ENCODE data around the gene TCF19.

The TCF19 gene

GRCh38 chr6:31128093-31128676, 30.2 kb upstream of the TCF19 start:
- peak; percentile 63 for DNase-seq (ENCODE audit: low read depth)

GRCh38 chr6:31129130-31129529, 29.3 kb upstream of the TCF19 start:
- DNase-seq (ENCODE audit: low read depth), result no peak

- DNase-seq (ENCODE audit: low read depth), result no peak
Observed at GRCh38 chr6:31130751-31131150, 27.6 kb upstream of the TCF19 start.

GRCh38 chr6:31131595-31131994, 26.8 kb upstream of the TCF19 start:
- no peak for DNase-seq (ENCODE audit: low read depth)

GRCh38 chr6:31132806-31133205, 25.6 kb upstream of the TCF19 start:
- DNase-seq (ENCODE audit: low read depth), result no peak

- DNase-seq (ENCODE audit: low read depth), result no peak
Observed at GRCh38 chr6:31135710-31136109, 22.7 kb upstream of the TCF19 start.

- DNase-seq (ENCODE audit: low read depth), result no peak
Observed at GRCh38 chr6:31138982-31139381, 19.4 kb upstream of the TCF19 start, which contains the start of gene PSORS1C2. Gene PSORS1C2, minus strand, starts transcription at chr6:31139066. Its CDS starts 40 bp downstream, at chr6:31139026.

GRCh38 chr6:31139599-31139998, 18.8 kb upstream of the TCF19 start:
- no peak for DNase-seq (ENCODE audit: low read depth)

GRCh38 chr6:31140643-31141042, 17.7 kb upstream of the TCF19 start:
- no peak for DNase-seq (ENCODE audit: low read depth)

GRCh38 chr6:31142361-31142761, 16.0 kb upstream of the TCF19 start:
- no peak for DNase-seq (ENCODE audit: low read depth)

GRCh38 chr6:31143148-31143547, 15.2 kb upstream of the TCF19 start:
- no peak for DNase-seq (ENCODE audit: low read depth)

- no peak for DNase-seq (ENCODE audit: low read depth)
Observed at GRCh38 chr6:31144296-31144969, 14.0 kb upstream of the TCF19 start.

GRCh38 chr6:31144970-31145340, 13.4 kb upstream of the TCF19 start:
- DNase-seq (ENCODE audit: low read depth), result no peak

- no peak for DNase-seq (ENCODE audit: low read depth)
Observed at GRCh38 chr6:31145386-31145785, 13.0 kb upstream of the TCF19 start.

- DNase-seq (ENCODE audit: low read depth), result no peak
Observed at GRCh38 chr6:31149827-31150447, 8.5 kb upstream of the TCF19 start.

- no peak for DNase-seq (ENCODE audit: low read depth)
Observed at GRCh38 chr6:31152781-31153180, 5.6 kb upstream of the TCF19 start.

GRCh38 chr6:31154436-31154835, 4.0 kb upstream of the TCF19 start:
- no peak for DNase-seq (ENCODE audit: low read depth)

- no peak for DNase-seq (ENCODE audit: low read depth)
Observed at GRCh38 chr6:31156641-31157040, 1.7 kb upstream of the TCF19 start.

GRCh38 chr6:31157513-31158139, 763 bp upstream of the TCF19 start, which contains the start of gene CCHCR1:
Gene CCHCR1, minus strand, starts transcription at chr6:31157802. Its CDS starts 202 bp downstream, at chr6:31157600.
- no peak for DNase-seq (ENCODE audit: low read depth)

GRCh38 chr6:31158863-31159855, 770 bp downstream of the TCF19 start:
- no peak for DNase-seq (ENCODE audit: low read depth)

- no peak for DNase-seq (ENCODE audit: low read depth)
Observed at GRCh38 chr6:31161216-31162126, 3.1 kb downstream of the TCF19 start.

All from activated gamma-delta T cell treated with anti-CD3 and anti-CD28 coated beads, Interleukin-2, amount 50 U/mL, for 16 hours (primary cell).